HepG2 (cell line): Measurements from ENCODE around the gene ACSS2. TPM values are rescaled to one million over a fixed set of nuclear protein-coding genes. Genes with fewer than 3 reads are reported as not detected.

Experiments
- ATAC-seq: fragments of 200-7000 bp; cut with Tn5 transposase; 3 replicates; pipeline ENCODE4 v1.9.1; 2020; ENCODE audit warnings: mild to moderate bottlenecking, moderate library complexity
- BruUV-seq: library from RNA; stranded (reverse); fragments of 400-500 nt; replicated peaks from 2 replicates; lab custom pipeline; 2021; lab: Mats Ljungman, UMichigan
- CTCF ChIA-PET: fragments of 300-600 bp; formaldehyde crosslinking; extraction: SDS; loops from one replicate; lab custom pipeline; 2021; ENCODE audit warnings: low total read pairs, inconsistent platforms, low intra/inter-chr PET ratio; lab: Yijun Ruan, JAX
- POLR2A ChIA-PET: fragments of 350-600 bp; sonication (Branson Sonifier 250); formaldehyde crosslinking; loops from one replicate; lab custom pipeline; 2020; ENCODE audit warnings: antibody characterized with exemption, inconsistent platforms; lab: Yijun Ruan, JAX
- DNase-seq: peaks from one replicate; pipeline ENCODE4 v3.0.0-alpha.2; 2015; ENCODE audit warnings: low spot score
- FAIRE-seq: peaks from 3 replicates; lab custom pipeline; 2011; peaks lifted over from hg19 to GRCh38; lab: Jason Lieb, UNC
- H2AFZ ChIP-seq: one replicate; pipeline ENCODE4 v1.6.1; 2011; ENCODE audit warnings: low read length, inconsistent platforms
- H3K27ac ChIP-seq: fragments of 300-600 bp; 3 replicates; pipeline ENCODE4 v1.8.0; 2011; ENCODE audit warnings: mixed run types, mild to moderate bottlenecking, mixed read lengths, low read length, inconsistent platforms; ENCODE audit not compliant: insufficient read depth; ENCODE audit errors: extremely low read length
- H3K27me3 ChIP-seq, 2 experiments: fragments of 200-600 bp in 1 of 2; 2 replicates in 1 of 2; 3 replicates in 1 of 2; pipeline versions ENCODE4 v1.6.0 to v1.8.0; 2011; ENCODE audit warnings: low read length in 2 of 2, mild to moderate bottlenecking in 2 of 2, moderate library complexity in 2 of 2, inconsistent platforms in 1 of 2; ENCODE audit not compliant: insufficient read depth in 2 of 2, control insufficient read depth in 1 of 2
- H3K36me3 ChIP-seq, 2 experiments: fragments of 200-600 bp in 1 of 2; replicated peaks in 1 of 2; 2 replicates in 1 of 2; 3 replicates in 1 of 2; pipeline versions ENCODE4 v1.5.1 to v1.8.0; 2011; ENCODE audit warnings: low read length in 2 of 2, inconsistent platforms in 1 of 2; ENCODE audit not compliant: insufficient read depth in 2 of 2, control insufficient read depth in 1 of 2
- H3K4me1 ChIP-seq: 2 replicates; pipeline ENCODE4 v1.5.1; 2012; ENCODE audit warnings: low read length, inconsistent platforms; ENCODE audit not compliant: insufficient read depth
- H3K4me2 ChIP-seq: 2 replicates; pipeline ENCODE4 v1.6.0; 2011; ENCODE audit warnings: low read depth, low read length, inconsistent platforms
- H3K4me3 ChIP-seq, 3 experiments: fragments of 200-600 bp in 1 of 3; sonication (generic), shearing (Covaris generic) in 1 of 3; replicated peaks in 1 of 3; 2 replicates each; pipeline ENCODE4 v1.5.1; 2011 to 2016; ENCODE audit warnings: low read length in 3 of 3, inconsistent platforms in 2 of 3, low read depth in 2 of 3, mild to moderate bottlenecking in 2 of 3, control low read depth in 1 of 3, mixed read lengths in 1 of 3; ENCODE audit not compliant: insufficient read depth in 1 of 3
- H3K79me2 ChIP-seq: one replicate; pipeline ENCODE4 v1.6.1; 2011; ENCODE audit warnings: low read length, inconsistent platforms; ENCODE audit not compliant: insufficient read depth
- H3K9ac ChIP-seq: 2 replicates; pipeline ENCODE4 v1.6.0; 2011; ENCODE audit warnings: mild to moderate bottlenecking, low read depth, low read length, inconsistent platforms; ENCODE audit not compliant: insufficient read depth
- H3K9me3 ChIP-seq: 2 replicates; pipeline ENCODE4 v1.5.1; 2012; ENCODE audit warnings: mild to moderate bottlenecking, low read length
- H4K20me1 ChIP-seq: 2 replicates; pipeline ENCODE4 v1.6.0; 2011; ENCODE audit warnings: inconsistent platforms, mild to moderate bottlenecking, low read length, moderate library complexity; ENCODE audit not compliant: insufficient read depth
- AHDC1 ChIP-seq: sonication (generic); formaldehyde crosslinking; IDR thresholded peaks from 2 replicates; pipeline ENCODE4 v1.5.1; 2020; ENCODE audit warnings: mild to moderate bottlenecking, missing genetic modification reagents, borderline replicate concordance
- CEBPB ChIP-seq: IDR thresholded peaks from 2 replicates; pipeline ENCODE4 v1.6.1; 2011; ENCODE audit warnings: low read depth, low read length, improper control_type of control experiment, borderline replicate concordance
- JARID2 ChIP-seq: sonication (generic); formaldehyde crosslinking; IDR thresholded peaks from 2 replicates; pipeline ENCODE4 v1.8.1; 2023; ENCODE audit warnings: missing genetic modification reagents, inconsistent platforms; ENCODE audit not compliant: insufficient replicate concordance
- MAFF ChIP-seq: IDR thresholded peaks from 2 replicates; pipeline ENCODE4 v1.6.1; 2011; ENCODE audit warnings: low read depth, low read length, improper control_type of control experiment
- MTERF4 ChIP-seq: sonication (generic); formaldehyde crosslinking; IDR thresholded peaks from 2 replicates; pipeline ENCODE4 v1.8.0; 2023; ENCODE audit warnings: mild to moderate bottlenecking, missing genetic modification reagents
- PREB ChIP-seq: sonication (generic); formaldehyde crosslinking; IDR thresholded peaks from 2 replicates; pipeline ENCODE4 v1.4.0; 2020; ENCODE audit warnings: missing genetic modification reagents
- TCF12 ChIP-seq, 2 experiments: fragments of 450-650 bp in 1 of 2; sonication (generic) in 1 of 2; formaldehyde crosslinking in 1 of 2; IDR thresholded peaks; 2 replicates each; pipeline versions ENCODE4 v1.6.1 to v1.8.0; 2017 to 2022; ENCODE audit warnings: antibody characterized with exemption in 1 of 2, mild to moderate bottlenecking in 1 of 2, missing genetic modification reagents in 1 of 2, moderate library complexity in 1 of 2
- ZNF142 ChIP-seq: sonication (generic); formaldehyde crosslinking; IDR thresholded peaks from 2 replicates; pipeline ENCODE4 v1.4.0; 2020; ENCODE audit warnings: missing genetic modification reagents
- ZNF30 ChIP-seq: sonication (generic); formaldehyde crosslinking; IDR thresholded peaks from 2 replicates; pipeline ENCODE4 v1.5.0; 2020; ENCODE audit warnings: mild to moderate bottlenecking, missing genetic modification reagents
- WGBS: methylation state at CpG from one replicate; pipeline ENCODE4 v1.1.6; 2017; ENCODE audit warnings: low lambda C conversion rate; 5-methylcytosine and 5-hydroxymethylcytosine counted together
- in situ Hi-C: cut with HindIII; loops from 2 replicates; pipeline ENCODE4 v1.10.0; 2017; ENCODE audit warnings: low pct_unique_long_range_greater_than_20kb; ENCODE audit not compliant: extremely low pct_ligation_motif_present
- intact Hi-C: fragments of 100-400 bp; cut with micrococcal nuclease; formaldehyde crosslinking; loops from one replicate; pipeline ENCODE4 v1.10.0; 2022; ENCODE audit not compliant: unreplicated experiment
- polyA plus RNA-seq, 8 experiments: library from polyadenylated mRNA; depleted of rRNA in 3 of 8; stranded (reverse) in 7 of 8; unstranded in 1 of 8; fragments of >200 nt; fragmentation: Illumina TruSeq in 4 of 8; extraction: Trizol in 4 of 8; gene quantifications; 2 replicates each; pipeline versions ENCODE4 v1.2.1 to v1.2.3, GENCODE V29; 2011 to 2016; ENCODE audit warnings: low read depth in 4 of 8, missing spikeins in 1 of 8, mixed read lengths in 1 of 8; ENCODE audit not compliant: insufficient read depth in 1 of 8
- total RNA-seq, 5 experiments: library from RNA; depleted of rRNA; stranded (reverse); fragments of >200 nt; fragmentation: Illumina TruSeq; extraction: Trizol; gene quantifications; 2 replicates each; pipeline ENCODE4 v1.2.3, GENCODE V29; 2016; ENCODE audit warnings: low read depth in 1 of 5

The ACSS2 gene
- total and polyA plus RNA-seq, 2 of the 13 experiments (the other 11 are each of a cell fraction or from before 2014, with no cell fraction given) = 72.8 to 89.7 TPM

- intact Hi-C loops = no loop called here
- Histone ChIP-seq H2AFZ (no peak overlapping the region), H3K4me1 (no peaks in the 10 kb centered on the region), H3K4me3 (no peak overlapping the region), H3K9ac (no peak overlapping the region), H4K20me1 (no peaks in the 10 kb centered on the region), H3K27ac (no peak overlapping the region), H3K9me3 (no peaks in the 10 kb centered on the region), H3K79me2 (no peaks in the 10 kb centered on the region), H3K4me2 (no peak overlapping the region), H3K36me3 (peaks cover 8 to 27% of the 10 kb centered on the region in 2 experiments; a peak in 4 of 5 replicates), H3K27me3 (no peaks in the 10 kb centered on the region)
- FAIRE-seq (no peak), ATAC-seq (no peak), DNase-seq (no peak)
- in situ Hi-C loops = no loop called here
- no TSS peak for BruUV-seq
- 90% methylated on average over 9 of the region's 9 CpGs for WGBS
- CTCF ChIA-PET = no interaction called here
- POLR2A ChIA-PET = no interaction called here
- TF ChIP-seq AHDC1 (CRISPR knock-in tag) = no peak
- TF ChIP-seq ZNF142 (CRISPR knock-in tag) = no peak
- no peak for TF ChIP-seq ZNF30
- TF ChIP-seq JARID2 (CRISPR knock-in tag) = no peak
- no peak for TF ChIP-seq MTERF4 (CRISPR knock-in tag)
- TF ChIP-seq CEBPB = no peak
- TF ChIP-seq PREB (CRISPR knock-in tag) = no peak
- no peak for TF ChIP-seq MAFF
- no peak for TF ChIP-seq TCF12 (IDR thresholded peaks at IDR 0.05)
- no peak for TF ChIP-seq TCF12 (CRISPR knock-in tag; IDR thresholded peaks at IDR 0.05)
Measured at GRCh38 chr20:34859826-34860545, 16.4 kb upstream of the ACSS2 start.
